Muscle of leg (tissue), 11 donors: ENCODE results near the gene NPB. TPM values are rescaled to one million over a fixed set of nuclear protein-coding genes. Genes with fewer than 3 reads are reported as not detected.
A peak's percentile ranks its signal among the peaks of the same experiment; 100 is the strongest.
"Not testable (repeated sequence)": the region's sequence is repeated elsewhere in the genome, so short reads cannot be mapped to it uniquely, and the experiment has no call there.

ENCODE experiments used
- DNase-seq: peaks from one replicate; pipeline ENCODE4 v3.0.0; 2013
- H3K27ac ChIP-seq: one replicate; pipeline ENCODE4 v1.5.1; 2013; ENCODE audit warnings: mild to moderate bottlenecking, low read length, control low read depth
- H3K27me3 ChIP-seq: one replicate; pipeline ENCODE4 v1.6.1; 2013; ENCODE audit warnings: low read length; ENCODE audit not compliant: control insufficient read depth, insufficient read depth
- H3K36me3 ChIP-seq: one replicate; pipeline ENCODE4 v1.6.1; 2013; ENCODE audit warnings: low read length; ENCODE audit not compliant: control insufficient read depth, insufficient read depth
- H3K4me1 ChIP-seq: one replicate; pipeline ENCODE4 v1.6.1; 2013; ENCODE audit warnings: low read length; ENCODE audit not compliant: control insufficient read depth, insufficient read depth
- H3K4me3 ChIP-seq: one replicate; pipeline ENCODE4 v1.5.1; 2013; ENCODE audit warnings: low read length, control low read depth
- H3K9me3 ChIP-seq: replicated peaks from 2 replicates; pipeline ENCODE4 v1.6.1; 2013; ENCODE audit warnings: low read depth, low read length; ENCODE audit not compliant: control insufficient read depth
- WGBS: methylation state at CpG from one replicate; pipeline ENCODE4 v1.1.5; 2013; ENCODE audit warnings: missing lambda C conversion rate; ENCODE audit not compliant: insufficient coverage; 5-methylcytosine and 5-hydroxymethylcytosine counted together
- polyA plus RNA-seq, 8 donors: library from polyadenylated mRNA; unstranded; fragments of 120-200 nt; gene quantifications; one replicate each; pipeline versions ENCODE4 v1.2.1 to v1.2.3, GENCODE V29; 2013; ENCODE audit warnings: inconsistent platforms in 1 of 8, low replicate concordance in 1 of 8; ENCODE audit not compliant: insufficient read length in 8 of 8, insufficient read depth in 1 of 8
- total RNA-seq: library from RNA; stranded (reverse); fragments of 120-200 nt; gene quantifications from one replicate; pipeline ENCODE4 v1.2.4, GENCODE V29; 2013

NPB gene
- total and polyA plus RNA-seq, 9 donors: 0.22 to 2.0 (median 0.68) TPM

GRCh38 chr17:81912441-81913309, 10.6 kb downstream of the NPB start:
- Histone ChIP-seq H3K27me3 (no peaks in the 10 kb centered on the region), H3K4me1 (peaks cover 23% of the 10 kb centered on the region), H3K9me3 (no peaks in the 10 kb centered on the region), H3K4me3 (no peak overlapping the region), H3K27ac (no peak overlapping the region), H3K36me3 (peaks cover 57% of the 10 kb centered on the region)
- 91% methylated on average over 24 of the region's 32 CpGs for WGBS
- DNase-seq: no peak

DNA sequence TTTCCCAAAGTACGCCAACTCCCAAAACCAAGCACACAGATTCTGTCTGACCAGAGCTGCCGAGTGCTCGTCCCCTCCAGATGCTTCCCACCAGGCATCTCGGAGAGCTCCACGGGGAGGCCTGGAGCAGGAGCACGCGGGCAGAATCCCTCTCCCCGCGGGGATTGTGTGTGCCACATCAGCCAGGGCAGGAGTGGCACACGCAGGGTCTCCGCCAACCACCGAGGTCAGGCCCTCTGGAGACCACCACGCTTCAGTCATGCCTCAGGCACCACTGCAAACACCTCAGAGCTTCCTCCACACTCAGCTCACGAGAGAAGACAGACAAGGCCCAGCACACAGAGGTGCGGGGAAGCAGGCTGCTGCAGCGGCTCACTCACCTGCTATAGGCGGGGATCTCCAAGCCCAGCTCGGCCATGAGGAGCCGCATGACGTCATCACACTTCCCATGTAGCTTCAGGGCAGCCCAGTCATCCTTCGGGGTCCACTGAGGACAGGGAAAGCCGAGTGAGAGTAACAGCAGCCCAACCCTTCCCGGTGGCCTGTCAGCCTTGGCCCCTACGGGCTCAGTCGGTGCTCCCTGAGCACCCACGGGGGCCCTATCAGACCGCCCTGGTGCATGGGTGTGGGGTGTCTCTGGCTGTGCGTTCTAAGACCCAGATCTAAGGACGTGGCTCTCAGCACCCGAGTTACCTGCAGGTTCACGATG, 11.5 kb downstream of the NPB start:
- Histone ChIP-seq H3K36me3 (peaks cover 50% of the 10 kb centered on the region), H3K27me3 (no peaks in the 10 kb centered on the region), H3K27ac (no peak overlapping the region), H3K9me3 (no peaks in the 10 kb centered on the region), H3K4me3 (no peak overlapping the region), H3K4me1 (peaks cover 27% of the 10 kb centered on the region)
- no peak for DNase-seq
- 92% methylated on average over 26 of the region's 31 CpGs for WGBS

- Histone ChIP-seq H3K27ac (no peak overlapping the region), H3K9me3 (no peaks in the 10 kb centered on the region), H3K4me3 (no peak overlapping the region), H3K4me1 (peaks cover 27% of the 10 kb centered on the region), H3K27me3 (no peaks in the 10 kb centered on the region), H3K36me3 (peaks cover 53% of the 10 kb centered on the region)
- no peak for DNase-seq
- 96% methylated on average over 27 of the region's 36 CpGs for WGBS
Measured at GRCh38 chr17:81914103-81914850, 12.2 kb downstream of the NPB start.

DNA sequence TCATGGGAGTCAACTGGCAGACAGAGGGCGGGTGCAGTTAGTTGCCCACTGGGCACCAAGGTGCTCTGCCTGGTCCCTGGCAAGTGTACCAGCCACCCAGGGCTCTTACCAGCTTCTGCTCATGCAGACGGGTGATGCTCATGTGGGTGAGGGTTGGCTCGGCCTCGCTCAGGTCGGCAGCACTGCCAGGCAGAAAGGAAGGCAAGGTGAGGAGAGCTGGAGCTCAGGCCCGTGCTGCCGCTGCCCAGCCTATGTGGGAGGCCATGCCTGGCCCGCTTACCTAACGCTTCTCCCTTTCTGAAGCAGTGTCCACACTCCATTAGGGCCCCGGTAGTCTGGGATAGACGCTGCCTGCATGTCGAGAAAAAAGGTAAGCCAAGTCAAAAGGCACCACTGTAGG, 13.3 kb downstream of the NPB start:
- Histone ChIP-seq H3K4me1 (peaks cover 23% of the 10 kb centered on the region), H3K36me3 (peaks cover 63% of the 10 kb centered on the region), H3K4me3 (no peak overlapping the region), H3K27me3 (no peaks in the 10 kb centered on the region), H3K9me3 (no peaks in the 10 kb centered on the region), H3K27ac (no peak overlapping the region)
- 96% methylated on average over 9 of the region's 12 CpGs for WGBS
- DNase-seq: no peak

GRCh38 chr17:81916234-81917001, 14.4 kb downstream of the NPB start:
- peaks cover 73% of the 10 kb centered on the region for H3K36me3 ChIP-seq

GRCh38 chr17:81917565-81918332, 15.7 kb downstream of the NPB start, which contains the start of gene SIRT7:
Gene SIRT7, minus strand, starts transcription at chr17:81918176. Its CDS starts 45 bp downstream, at chr17:81918131.
- H3K27ac ChIP-seq: peak within 1 kb of the TSS; percentile 7
- H3K4me1 ChIP-seq: peaks cover 19% of the 10 kb centered on the region
- H3K27me3 ChIP-seq: no peaks in the 10 kb centered on the region
- DNase-seq: peak; percentile 86
- WGBS: under 1% methylated on average over 85 of the region's 94 CpGs
- H3K4me3 ChIP-seq: peak within 1 kb of the TSS; percentile 47
- H3K9me3 ChIP-seq: no peaks in the 10 kb centered on the region
- peaks cover 72% of the 10 kb centered on the region for H3K36me3 ChIP-seq

More at GRCh38 chr17:81916234-81917001, 14.4 kb downstream of the NPB start:
- no peak for DNase-seq
- Histone ChIP-seq H3K9me3 (no peaks in the 10 kb centered on the region), H3K27ac (no peak overlapping the region), H3K27me3 (no peaks in the 10 kb centered on the region), H3K4me1 (peaks cover 18% of the 10 kb centered on the region), H3K4me3 (no peak overlapping the region)
- 88% methylated on average over 10 of the region's 21 CpGs for WGBS

- not testable (repeated sequence) for H3K9me3 ChIP-seq, DNase-seq, H3K27me3 ChIP-seq
- peaks cover 69% of the 10 kb centered on the region for H3K36me3 ChIP-seq
- H3K4me3 ChIP-seq: peak overlapping the region; percentile 47
- WGBS: 24% methylated on average over 8 of the region's 9 CpGs
- H3K4me1 ChIP-seq: peaks cover 24% of the 10 kb centered on the region
- H3K27ac ChIP-seq: peak overlapping the region; percentile 7
Measured at GRCh38 chr17:81918333-81918669, 16.3 kb downstream of the NPB start.

GRCh38 chr17:81918832-81919545, 17.0 kb downstream of the NPB start:
- no peak overlapping the region for H3K4me3 ChIP-seq
- H3K27ac ChIP-seq: no peak overlapping the region
- no peaks in the 10 kb centered on the region for H3K27me3 ChIP-seq
- H3K36me3 ChIP-seq: peaks cover 62% of the 10 kb centered on the region
- peaks cover 31% of the 10 kb centered on the region for H3K4me1 ChIP-seq
- no peak for DNase-seq
- 86% methylated on average over 10 of the region's 15 CpGs for WGBS
- H3K9me3 ChIP-seq: no peaks in the 10 kb centered on the region
